ENCODE data around the gene POLE4.
A peak's percentile ranks its signal among the peaks of the same experiment; 100 is the strongest.

Gene POLE4

GRCh38 chr2:74941284-74941683 is 17.2 kb upstream of the POLE4 start:
- DNase-seq, result no peak

GRCh38 chr2:74942263-74942662 is 16.2 kb upstream of the POLE4 start:
- DNase-seq, result no peak

- no peak for DNase-seq
Observed at GRCh38 chr2:74944987-74945787, 13.3 kb upstream of the POLE4 start.

- DNase-seq, result no peak
Observed at GRCh38 chr2:74945788-74946331, 12.6 kb upstream of the POLE4 start.

GRCh38 chr2:74947703-74948102 is 10.7 kb upstream of the POLE4 start:
- no peak for DNase-seq

GRCh38 chr2:74948779-74949178 is 9.7 kb upstream of the POLE4 start:
- DNase-seq, result no peak

GRCh38 chr2:74951211-74951754 is 7.2 kb upstream of the POLE4 start:
- DNase-seq, result no peak

- no peak for DNase-seq
Observed at GRCh38 chr2:74952575-74952974, 5.9 kb upstream of the POLE4 start.

- no peak for DNase-seq
Observed at GRCh38 chr2:74953796-74954499, 4.5 kb upstream of the POLE4 start.

GRCh38 chr2:74954500-74954874 is 4.0 kb upstream of the POLE4 start:
- DNase-seq, result no peak

- DNase-seq, result no peak
Observed at GRCh38 chr2:74957886-74958273, 563 bp upstream of the POLE4 start.

GRCh38 chr2:74959106-74959751 is 786 bp downstream of the POLE4 start:
- DNase-seq, result peak; percentile 11

GRCh38 chr2:74966887-74967286 is 8.4 kb downstream of the POLE4 start:
- no peak for DNase-seq

- DNase-seq, result no peak
Observed at GRCh38 chr2:74975016-74975415, 16.6 kb downstream of the POLE4 start.

- no peak for DNase-seq
Observed at GRCh38 chr2:74979844-74980243, 21.4 kb downstream of the POLE4 start.

- DNase-seq, result no peak
Observed at GRCh38 chr2:74982577-74982976, 24.1 kb downstream of the POLE4 start.

GRCh38 chr2:74983631-74984392 is 25.4 kb downstream of the POLE4 start:
- no peak for DNase-seq

GRCh38 chr2:74984947-74985637 is 26.6 kb downstream of the POLE4 start:
- DNase-seq, result no peak

- no peak for DNase-seq
Observed at GRCh38 chr2:74985978-74986609, 27.7 kb downstream of the POLE4 start.

- no peak for DNase-seq
Observed at GRCh38 chr2:74991977-74992376, 33.5 kb downstream of the POLE4 start.

GRCh38 chr2:74999468-74999867 is 41.0 kb downstream of the POLE4 start:
- DNase-seq, result no peak

GRCh38 chr2:75002007-75002406 is 43.6 kb downstream of the POLE4 start:
- no peak for DNase-seq

Data from NCI-H1105 (cell line).